ENCODE data around the gene RALGDS.

DNA sequence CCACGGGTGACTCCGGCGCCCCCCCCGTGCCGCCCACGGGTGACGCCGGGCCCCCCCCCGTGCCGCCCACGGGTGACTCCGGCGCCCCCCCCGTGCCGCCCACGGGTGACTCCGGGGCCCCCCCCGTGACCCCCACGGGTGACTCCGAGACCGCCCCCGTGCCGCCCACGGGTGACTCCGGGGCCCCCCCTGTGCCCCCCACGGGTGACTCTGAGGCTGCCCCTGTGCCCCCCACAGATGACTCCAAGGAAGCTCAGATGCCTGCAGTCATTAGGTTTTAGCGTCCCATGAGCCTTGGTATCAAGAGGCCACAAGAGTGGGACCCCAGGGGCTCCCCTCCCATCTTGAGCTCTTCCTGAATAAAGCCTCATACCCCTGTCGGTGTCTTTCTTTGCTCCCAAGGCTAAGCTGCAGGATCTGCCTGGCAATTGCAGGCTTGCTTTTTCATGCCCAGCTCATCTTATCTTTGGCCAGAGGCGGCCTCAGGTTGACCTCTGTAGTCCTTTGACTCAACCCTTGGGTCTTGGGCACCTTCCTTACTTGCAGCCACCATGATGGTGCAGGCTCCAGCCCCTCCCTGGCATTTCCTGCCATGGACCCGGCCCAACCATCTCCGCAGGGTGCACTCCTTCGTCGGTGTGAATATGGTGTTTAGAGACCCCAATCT, 49.4 kb downstream of the RALGDS start:
- TF ChIP-seq, protein P1, sequence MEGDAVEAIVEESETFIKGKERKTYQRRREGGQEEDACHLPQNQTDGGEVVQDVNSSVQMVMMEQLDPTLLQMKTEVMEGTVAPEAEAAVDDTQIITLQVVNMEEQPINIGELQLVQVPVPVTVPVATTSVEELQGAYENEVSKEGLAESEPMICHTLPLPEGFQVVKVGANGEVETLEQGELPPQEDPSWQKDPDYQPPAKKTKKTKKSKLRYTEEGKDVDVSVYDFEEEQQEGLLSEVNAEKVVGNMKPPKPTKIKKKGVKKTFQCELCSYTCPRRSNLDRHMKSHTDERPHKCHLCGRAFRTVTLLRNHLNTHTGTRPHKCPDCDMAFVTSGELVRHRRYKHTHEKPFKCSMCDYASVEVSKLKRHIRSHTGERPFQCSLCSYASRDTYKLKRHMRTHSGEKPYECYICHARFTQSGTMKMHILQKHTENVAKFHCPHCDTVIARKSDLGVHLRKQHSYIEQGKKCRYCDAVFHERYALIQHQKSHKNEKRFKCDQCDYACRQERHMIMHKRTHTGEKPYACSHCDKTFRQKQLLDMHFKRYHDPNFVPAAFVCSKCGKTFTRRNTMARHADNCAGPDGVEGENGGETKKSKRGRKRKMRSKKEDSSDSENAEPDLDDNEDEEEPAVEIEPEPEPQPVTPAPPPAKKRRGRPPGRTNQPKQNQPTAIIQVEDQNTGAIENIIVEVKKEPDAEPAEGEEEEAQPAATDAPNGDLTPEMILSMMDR (IDR thresholded peaks at IDR 0.05 in 4 of 5, conservative IDR thresholded peaks at IDR 0.05 in 1 of 5): no peak
- TF ChIP-seq POLR2A (IDR thresholded peaks at IDR 0.05): no peak

Data from gastrocnemius medialis (tissue), 4 donors.